ENCODE measurements around the gene ETFRF1. TPM values are rescaled to one million over a fixed set of nuclear protein-coding genes. Genes with fewer than 3 reads are reported as not detected.

Gene ETFRF1
- total RNA-seq (ENCODE audit: insufficient read depth, low replicate concordance), result 50.8 TPM

- DNase-seq (ENCODE audit: low spot score), result peak; percentile 98
Measured at GRCh38 chr12:25195056-25195971, at the start of gene ETFRF1, which contains the start of gene DNAI7. Gene ETFRF1, plus strand, starts transcription at chr12:25195237. Its CDS starts 8,720 bp downstream, at chr12:25203957. Gene DNAI7, minus strand, starts transcription at chr12:25195160. Its CDS starts 82 bp downstream, at chr12:25195078.

- no peak for DNase-seq (ENCODE audit: low spot score)
Measured at GRCh38 chr12:25146686-25147085, 48.4 kb upstream of the ETFRF1 start.

- DNase-seq (ENCODE audit: low spot score), result peak; percentile 90
Measured at GRCh38 chr12:25151476-25151875, 43.6 kb upstream of the ETFRF1 start.

GRCh38 chr12:25152055-25152454, 43.0 kb upstream of the ETFRF1 start:
- no peak for DNase-seq (ENCODE audit: low spot score)

- peak; percentile 43 for DNase-seq (ENCODE audit: low spot score)
Measured at GRCh38 chr12:25155022-25155576, 39.9 kb upstream of the ETFRF1 start.

- DNase-seq (ENCODE audit: low spot score), result no peak
Measured at GRCh38 chr12:25156061-25156460, 39.0 kb upstream of the ETFRF1 start.

GRCh38 chr12:25162866-25163265, 32.2 kb upstream of the ETFRF1 start:
- no peak for DNase-seq (ENCODE audit: low spot score)

- no peak for DNase-seq (ENCODE audit: low spot score)
Measured at GRCh38 chr12:25182765-25183164, 12.3 kb upstream of the ETFRF1 start.

GRCh38 chr12:25184132-25184531, 10.9 kb upstream of the ETFRF1 start:
- DNase-seq (ENCODE audit: low spot score), result no peak

- DNase-seq (ENCODE audit: low spot score), result no peak
Measured at GRCh38 chr12:25186038-25186787, 8.8 kb upstream of the ETFRF1 start.

- no peak for DNase-seq (ENCODE audit: low spot score)
Measured at GRCh38 chr12:25186788-25187402, 8.1 kb upstream of the ETFRF1 start.

GRCh38 chr12:25187781-25188180, 7.3 kb upstream of the ETFRF1 start:
- DNase-seq (ENCODE audit: low spot score), result peak; percentile 78

- no peak for DNase-seq (ENCODE audit: low spot score)
Measured at GRCh38 chr12:25189656-25190055, 5.4 kb upstream of the ETFRF1 start.

- no peak for DNase-seq (ENCODE audit: low spot score)
Measured at GRCh38 chr12:25190793-25191192, 4.2 kb upstream of the ETFRF1 start.

GRCh38 chr12:25194214-25194613, 823 bp upstream of the ETFRF1 start:
- no peak for DNase-seq (ENCODE audit: low spot score)

- no peak for DNase-seq (ENCODE audit: low spot score)
Measured at GRCh38 chr12:25194722-25195055, 348 bp upstream of the ETFRF1 start.

GRCh38 chr12:25197608-25198007, 2.6 kb downstream of the ETFRF1 start:
- no peak for DNase-seq (ENCODE audit: low spot score)

GRCh38 chr12:25200703-25201102, 5.7 kb downstream of the ETFRF1 start:
- DNase-seq (ENCODE audit: low spot score), result no peak

GRCh38 chr12:25202137-25202536, 7.1 kb downstream of the ETFRF1 start:
- DNase-seq (ENCODE audit: low spot score), result no peak

GRCh38 chr12:25207411-25207810, 12.4 kb downstream of the ETFRF1 start:
- no peak for DNase-seq (ENCODE audit: low spot score)

- DNase-seq (ENCODE audit: low spot score), result no peak
Measured at GRCh38 chr12:25207846-25208245, 12.8 kb downstream of the ETFRF1 start.

GRCh38 chr12:25208554-25208953, 13.5 kb downstream of the ETFRF1 start:
- DNase-seq (ENCODE audit: low spot score), result no peak

Measured in umbilical cord (tissue), 2 donors.